Uterus (tissue), 2 donors: Measurements from ENCODE around the gene ZNF397.

Source experiments
- CTCF ChIP-seq, 4 experiments: fragments of 200-600 bp in 2 of 4; fragments of 450-650 bp in 2 of 4; sonication (generic) in 2 of 4; IDR thresholded peaks; one replicate each; pipeline ENCODE4 v1.5.1; 2016 to 2019; ENCODE audit warnings: antibody characterized with exemption in 4 of 4, mild to moderate bottlenecking in 2 of 4, moderate library complexity in 1 of 4
- POLR2A ChIP-seq, 2 donors: fragments of 450-650 bp; IDR thresholded peaks; one replicate each; pipeline ENCODE4 v1.6.1; 2016; ENCODE audit warnings: antibody characterized with exemption in 2 of 2, mild to moderate bottlenecking in 1 of 2, moderate library complexity in 1 of 2

- no peak for TF ChIP-seq CTCF (IDR thresholded peaks at IDR 0.05)
- TF ChIP-seq POLR2A (IDR thresholded peaks at IDR 0.05), result no peak
Measured at GRCh38 chr18:35276267-35276666, 35.4 kb downstream of the ZNF397 start.
